ENCODE results near the gene WHRN.

Gene WHRN

GRCh38 chr9:114362394-114362793 lies 142.9 kb downstream of the WHRN start:
- no peak for TF ChIP-seq POLR2A (IDR thresholded peaks at IDR 0.05; ENCODE audit: extremely low read depth, insufficient read length)
- no peak for TF ChIP-seq MYC (IDR thresholded peaks at IDR 0.05; ENCODE audit: low read depth, low read length)
- no peak for TF ChIP-seq CTCF (IDR thresholded peaks at IDR 0.05; ENCODE audit: low read depth, low read length)
- TF ChIP-seq, protein P1, sequence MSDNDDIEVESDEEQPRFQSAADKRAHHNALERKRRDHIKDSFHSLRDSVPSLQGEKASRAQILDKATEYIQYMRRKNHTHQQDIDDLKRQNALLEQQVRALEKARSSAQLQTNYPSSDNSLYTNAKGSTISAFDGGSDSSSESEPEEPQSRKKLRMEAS (IDR thresholded peaks at IDR 0.05; ENCODE audit: low read depth, low read length) = no peak
- no peak overlapping the region for H3K4me3 ChIP-seq (ENCODE audit: low read depth, low read length)
- DNase-seq (ENCODE audit: low read depth) = no peak

- DNase-seq (ENCODE audit: low read depth) = no peak
- TF ChIP-seq CTCF (IDR thresholded peaks at IDR 0.05; ENCODE audit: low read depth, low read length) = no peak
- no peak for TF ChIP-seq MYC (IDR thresholded peaks at IDR 0.05; ENCODE audit: low read depth, low read length)
- TF ChIP-seq POLR2A (IDR thresholded peaks at IDR 0.05; ENCODE audit: extremely low read depth, insufficient read length) = no peak
- TF ChIP-seq, protein P1 (IDR thresholded peaks at IDR 0.05; ENCODE audit: low read depth, low read length) = no peak
- H3K4me3 ChIP-seq (ENCODE audit: low read depth, low read length) = no peak overlapping the region
These were observed 143.7 kb downstream of the WHRN start for GRCh38 chr9:114361542-114361941.

DNA sequence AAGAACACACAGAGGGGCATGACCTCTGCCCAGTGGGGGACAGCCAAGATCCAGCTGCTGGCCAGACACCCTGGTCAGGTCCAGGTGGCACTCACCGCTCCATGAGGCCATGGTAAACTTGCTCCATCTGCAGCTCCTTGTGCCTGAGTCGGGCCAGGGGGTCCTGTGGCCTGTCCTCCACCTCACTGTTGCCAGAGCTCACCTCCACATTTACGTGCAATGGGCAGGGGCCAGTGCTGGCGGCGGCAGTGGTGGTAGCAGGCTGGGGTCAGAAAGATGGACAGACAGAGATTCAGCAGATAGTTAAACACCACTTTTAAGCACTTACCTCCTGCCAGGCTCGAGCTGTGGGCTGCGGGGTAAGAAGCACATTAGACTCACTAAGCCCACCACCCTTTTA lies 145.5 kb downstream of the WHRN start:
- H3K4me3 ChIP-seq (ENCODE audit: low read depth, low read length) = no peak overlapping the region
- TF ChIP-seq CTCF (IDR thresholded peaks at IDR 0.05; ENCODE audit: low read depth, low read length) = no peak
- TF ChIP-seq MYC (IDR thresholded peaks at IDR 0.05; ENCODE audit: low read depth, low read length) = no peak
- TF ChIP-seq, protein P1 (IDR thresholded peaks at IDR 0.05; ENCODE audit: low read depth, low read length) = no peak
- TF ChIP-seq POLR2A (IDR thresholded peaks at IDR 0.05; ENCODE audit: extremely low read depth, insufficient read length) = no peak
- DNase-seq (ENCODE audit: low read depth) = no peak

GRCh38 chr9:114357911-114358328 lies 147.4 kb downstream of the WHRN start:
- TF ChIP-seq CTCF (IDR thresholded peaks at IDR 0.05; ENCODE audit: low read depth, low read length) = no peak
- no peak for TF ChIP-seq POLR2A (IDR thresholded peaks at IDR 0.05; ENCODE audit: extremely low read depth, insufficient read length)
- TF ChIP-seq, protein P1 (IDR thresholded peaks at IDR 0.05; ENCODE audit: low read depth, low read length) = no peak
- no peak for TF ChIP-seq MYC (IDR thresholded peaks at IDR 0.05; ENCODE audit: low read depth, low read length)
- DNase-seq (ENCODE audit: low read depth) = no peak
- no peak overlapping the region for H3K4me3 ChIP-seq (ENCODE audit: low read depth, low read length)

- DNase-seq (ENCODE audit: low read depth) = no peak
- TF ChIP-seq, protein P1 (IDR thresholded peaks at IDR 0.05; ENCODE audit: low read depth, low read length) = no peak
- no peak for TF ChIP-seq MYC (IDR thresholded peaks at IDR 0.05; ENCODE audit: low read depth, low read length)
- TF ChIP-seq CTCF (IDR thresholded peaks at IDR 0.05; ENCODE audit: low read depth, low read length) = no peak
- no peak for TF ChIP-seq POLR2A (IDR thresholded peaks at IDR 0.05; ENCODE audit: extremely low read depth, insufficient read length)
- no peak overlapping the region for H3K4me3 ChIP-seq (ENCODE audit: low read depth, low read length)
These were observed 147.9 kb downstream of the WHRN start for GRCh38 chr9:114357360-114357759.

- no peak for TF ChIP-seq CTCF (IDR thresholded peaks at IDR 0.05; ENCODE audit: low read depth, low read length)
- no peak for DNase-seq (ENCODE audit: low read depth)
- H3K4me3 ChIP-seq (ENCODE audit: low read depth, low read length) = no peak overlapping the region
These were observed 148.5 kb downstream of the WHRN start for GRCh38 chr9:114356792-114357191.

Measured in NB4 (cell line).